ENCODE measurements around the gene BRPF1. TPM values are rescaled to one million over a fixed set of nuclear protein-coding genes. Genes with fewer than 3 reads are reported as not detected.
A peak's percentile ranks its signal among the peaks of the same experiment; 100 is the strongest.

The BRPF1 gene
- total and polyA plus RNA-seq, 2 donors from 2014 or later: 6.2 to 22.4 TPM

- DNase-seq (no peak), FAIRE-seq (no peak)
- Histone ChIP-seq H3K4me3 (ENCODE audit: low read length in 3 of 3) (no peak overlapping the region), H3K36me3 (ENCODE audit: control insufficient read depth in 2 of 3, insufficient read depth in 3 of 3, low read length in 3 of 3) (peaks cover 0 to 66% (median 44%) of the 10 kb centered on the region in 3 donors), H3K9ac (ENCODE audit: low read length in 3 of 3) (no peak overlapping the region), H3K27ac (ENCODE audit: low read depth in 2 of 2, low read length in 2 of 2) (no peak overlapping the region), H3K27me3 (ENCODE audit: control insufficient read depth, insufficient read depth, low read length) (no peaks in the 10 kb centered on the region), H3K4me1 (ENCODE audit: control insufficient read depth in 2 of 3, insufficient read depth in 2 of 3, low read depth in 1 of 3, low read length in 3 of 3) (no peaks in the 10 kb centered on the region), H3K9me3 (ENCODE audit: control insufficient read depth in 2 of 3, insufficient read depth in 1 of 3, low read length in 3 of 3) (no peaks in the 10 kb centered on the region)
- intact Hi-C loops (cut with DNase I): no loop called here
- TF ChIP-seq, protein P1, sequence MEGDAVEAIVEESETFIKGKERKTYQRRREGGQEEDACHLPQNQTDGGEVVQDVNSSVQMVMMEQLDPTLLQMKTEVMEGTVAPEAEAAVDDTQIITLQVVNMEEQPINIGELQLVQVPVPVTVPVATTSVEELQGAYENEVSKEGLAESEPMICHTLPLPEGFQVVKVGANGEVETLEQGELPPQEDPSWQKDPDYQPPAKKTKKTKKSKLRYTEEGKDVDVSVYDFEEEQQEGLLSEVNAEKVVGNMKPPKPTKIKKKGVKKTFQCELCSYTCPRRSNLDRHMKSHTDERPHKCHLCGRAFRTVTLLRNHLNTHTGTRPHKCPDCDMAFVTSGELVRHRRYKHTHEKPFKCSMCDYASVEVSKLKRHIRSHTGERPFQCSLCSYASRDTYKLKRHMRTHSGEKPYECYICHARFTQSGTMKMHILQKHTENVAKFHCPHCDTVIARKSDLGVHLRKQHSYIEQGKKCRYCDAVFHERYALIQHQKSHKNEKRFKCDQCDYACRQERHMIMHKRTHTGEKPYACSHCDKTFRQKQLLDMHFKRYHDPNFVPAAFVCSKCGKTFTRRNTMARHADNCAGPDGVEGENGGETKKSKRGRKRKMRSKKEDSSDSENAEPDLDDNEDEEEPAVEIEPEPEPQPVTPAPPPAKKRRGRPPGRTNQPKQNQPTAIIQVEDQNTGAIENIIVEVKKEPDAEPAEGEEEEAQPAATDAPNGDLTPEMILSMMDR (IDR thresholded peaks at IDR 0.05; ENCODE audit: borderline replicate concordance, extremely low read depth, insufficient read depth): no peak
Measured at GRCh38 chr3:9695345-9695744, 36.2 kb upstream of the BRPF1 start.

DNA sequence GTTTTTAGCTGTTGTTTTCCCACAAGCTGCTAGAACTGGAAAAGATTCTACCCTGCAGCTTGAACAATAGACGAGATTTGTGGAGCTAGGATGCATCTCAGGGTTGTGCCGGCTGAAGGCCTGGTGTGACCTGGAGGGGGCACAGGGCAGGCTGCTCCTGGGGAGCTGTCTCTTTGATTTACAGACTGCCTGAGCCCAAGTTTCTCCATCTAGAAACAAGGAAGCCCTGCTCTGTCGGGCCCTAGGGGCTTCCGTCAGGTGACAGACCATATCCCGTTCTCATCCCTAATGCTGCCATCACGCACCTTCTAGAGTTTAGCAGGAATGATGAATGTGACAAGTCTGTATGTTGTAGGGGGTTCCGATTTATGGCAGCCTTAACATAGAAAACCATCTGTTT is 35.8 kb upstream of the BRPF1 start:
- no peak overlapping the region for H3K27ac ChIP-seq (ENCODE audit: low read depth in 2 of 2, low read length in 2 of 2)
- TF ChIP-seq, protein P1 (IDR thresholded peaks at IDR 0.05; ENCODE audit: borderline replicate concordance, extremely low read depth, insufficient read depth): no peak
- intact Hi-C loops (cut with DNase I): no loop called here
- no peak overlapping the region for H3K4me3 ChIP-seq (ENCODE audit: low read length in 3 of 3)
- no peaks in the 10 kb centered on the region for H3K4me1 ChIP-seq (ENCODE audit: control insufficient read depth in 2 of 3, insufficient read depth in 2 of 3, low read depth in 1 of 3, low read length in 3 of 3)
- FAIRE-seq (no peak), DNase-seq (no peak)
- H3K9me3 ChIP-seq (ENCODE audit: control insufficient read depth in 2 of 3, insufficient read depth in 1 of 3, low read length in 3 of 3): no peaks in the 10 kb centered on the region
- H3K36me3 ChIP-seq (ENCODE audit: control insufficient read depth in 2 of 3, insufficient read depth in 3 of 3, low read length in 3 of 3): peaks cover 0 to 62% (median 40%) of the 10 kb centered on the region in 3 donors
- H3K27me3 ChIP-seq (ENCODE audit: control insufficient read depth, insufficient read depth, low read length): no peaks in the 10 kb centered on the region
- no peak overlapping the region for H3K9ac ChIP-seq (ENCODE audit: low read length in 3 of 3)

- FAIRE-seq: no peak
Measured at GRCh38 chr3:9696480-9697220, 34.9 kb upstream of the BRPF1 start.

More at GRCh38 chr3:9696480-9697220, 34.9 kb upstream of the BRPF1 start:
- DNase-seq: peak in 1 of 5 donors; percentile 32
- Histone ChIP-seq H3K4me3 (ENCODE audit: low read length in 3 of 3) (no peak overlapping the region), H3K9me3 (ENCODE audit: control insufficient read depth in 2 of 3, insufficient read depth in 1 of 3, low read length in 3 of 3) (no peaks in the 10 kb centered on the region), H3K4me1 (ENCODE audit: control insufficient read depth in 2 of 3, insufficient read depth in 2 of 3, low read depth in 1 of 3, low read length in 3 of 3) (no peaks in the 10 kb centered on the region), H3K36me3 (ENCODE audit: control insufficient read depth in 2 of 3, insufficient read depth in 3 of 3, low read length in 3 of 3) (peaks cover 0 to 54% (median 34%) of the 10 kb centered on the region in 3 donors), H3K27me3 (ENCODE audit: control insufficient read depth, insufficient read depth, low read length) (no peaks in the 10 kb centered on the region), H3K9ac (ENCODE audit: low read length in 3 of 3) (no peak overlapping the region), H3K27ac (ENCODE audit: low read depth in 2 of 2, low read length in 2 of 2) (no peak overlapping the region)
- TF ChIP-seq, protein P1 (IDR thresholded peaks at IDR 0.05; ENCODE audit: borderline replicate concordance, extremely low read depth, insufficient read depth): no peak
- intact Hi-C loops (cut with DNase I): no loop called here

Data from kidney (tissue), 14 donors.